Naive B cell (primary cell): ENCODE measurements around the gene CLDN24. TPM values are rescaled to one million over a fixed set of nuclear protein-coding genes. Genes with fewer than 3 reads are reported as not detected.

Source experiments
- ATAC-seq, 2 donors: fragments of 150-1000 bp; cut with Tn5 transposase; 2 replicates each; pipeline ENCODE4 v1.10.0; 2021; ENCODE audit warnings: low read depth in 2 of 2, mild to moderate bottlenecking in 2 of 2, moderate library complexity in 2 of 2
- DNase-seq: peaks from one replicate; pipeline ENCODE4 v3.0.0; 2022
- H3K27ac Mint-ChIP-seq, 6 donors: one replicate each; pipeline ENCODE4 v1.8.0; 2020 to 2022; ENCODE audit warnings: mild to moderate bottlenecking in 6 of 6, mixed read lengths in 6 of 6, moderate library complexity in 5 of 6, inconsistent platforms in 2 of 6
- H3K27me3 Mint-ChIP-seq, 3 donors: one replicate each; pipeline ENCODE4 v1.8.0; 2021 to 2022; ENCODE audit warnings: mixed read lengths in 3 of 3, mild to moderate bottlenecking in 1 of 3
- H3K36me3 Mint-ChIP-seq, 2 donors: one replicate each; pipeline ENCODE4 v1.8.0; 2020 to 2022; ENCODE audit warnings: mixed read lengths in 2 of 2, inconsistent platforms in 1 of 2, mild to moderate bottlenecking in 1 of 2
- H3K4me1 Mint-ChIP-seq, 3 donors: one replicate each; pipeline ENCODE4 v1.8.0; 2020 to 2022; ENCODE audit warnings: mixed read lengths in 3 of 3, inconsistent platforms in 1 of 3, mild to moderate bottlenecking in 1 of 3, moderate library complexity in 1 of 3
- H3K4me3 Mint-ChIP-seq, 8 donors: one replicate each; pipeline ENCODE4 v1.8.0; 2020 to 2022; ENCODE audit warnings: mild to moderate bottlenecking in 8 of 8, mixed read lengths in 8 of 8, moderate library complexity in 8 of 8, inconsistent platforms in 2 of 8
- H3K9me3 Mint-ChIP-seq, 7 donors: one replicate each; pipeline ENCODE4 v1.8.0; 2020 to 2022; ENCODE audit warnings: mixed read lengths in 7 of 7, mild to moderate bottlenecking in 5 of 7, inconsistent platforms in 2 of 7, moderate library complexity in 1 of 7
- polyA plus RNA-seq, 6 donors: library from polyadenylated mRNA; unstranded; fragments of 300-500 nt; fragmentation: Illumina TruSeq; gene quantifications; one replicate each; pipeline ENCODE4 v1.2.3, GENCODE V29; 2021; ENCODE audit warnings: low read depth in 6 of 6

Gene CLDN24
- polyA plus RNA-seq, 6 donors from 2014 or later = not detected

DNA sequence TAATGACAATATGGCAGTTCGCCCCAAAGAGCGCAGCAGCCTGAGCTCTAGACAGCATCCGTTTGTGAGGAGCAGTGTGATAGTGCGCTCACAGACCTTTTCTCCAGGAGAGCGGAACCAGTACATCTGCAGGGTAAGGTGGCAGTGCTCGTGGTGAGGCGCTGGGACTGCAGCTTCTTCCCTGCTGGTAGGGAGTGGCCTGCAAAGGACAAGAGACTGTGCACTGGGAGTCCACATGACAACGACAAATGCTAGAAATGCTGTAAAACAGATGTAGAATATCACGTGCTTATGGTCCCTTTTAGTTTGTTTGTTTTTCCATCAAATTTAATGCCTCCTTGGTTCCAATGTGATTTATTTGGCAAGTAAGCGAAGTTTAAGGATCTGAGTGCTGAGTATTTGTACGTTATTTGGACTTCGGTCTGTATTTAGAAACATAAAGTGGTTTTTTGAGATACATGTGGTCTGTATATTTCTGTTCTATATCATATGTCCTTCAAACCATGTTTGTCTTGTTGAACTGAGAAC, 37.9 kb downstream of the CLDN24 start:
- ATAC-seq (no peak), DNase-seq (no peak)
- H3K27me3 Mint-ChIP-seq = peaks cover 0 to 22% (median 13%) of the 10 kb centered on the region in 3 donors
- H3K9me3 Mint-ChIP-seq = no peaks in the 10 kb centered on the region
- no peaks in the 10 kb centered on the region for H3K36me3 Mint-ChIP-seq
- H3K4me3 Mint-ChIP-seq = no peak overlapping the region
- H3K27ac Mint-ChIP-seq = no peak overlapping the region
- no peaks in the 10 kb centered on the region for H3K4me1 Mint-ChIP-seq

DNA sequence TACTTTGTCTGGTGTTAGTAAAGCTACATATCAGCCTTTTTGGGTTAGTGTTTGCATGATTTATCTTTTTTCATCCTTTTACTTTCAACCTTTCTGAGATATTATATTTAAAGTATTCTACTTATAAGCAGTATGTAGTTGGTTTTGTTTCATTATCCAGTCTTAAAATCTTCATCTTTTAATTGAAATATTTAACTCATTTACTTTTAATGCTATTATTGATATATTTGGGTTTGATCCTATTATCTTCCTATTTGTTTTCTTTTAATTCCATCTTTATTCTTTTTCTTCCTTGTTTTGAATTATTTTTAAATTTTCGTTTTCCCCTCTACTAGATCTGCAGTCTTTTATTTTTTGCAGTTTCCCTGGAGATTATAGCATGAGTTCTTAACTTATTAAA, 46.1 kb downstream of the CLDN24 start:
- ATAC-seq = no peak
- peaks cover 0 to 7% of the 10 kb centered on the region in 2 donors for H3K36me3 Mint-ChIP-seq
- no peaks in the 10 kb centered on the region for H3K27me3 Mint-ChIP-seq
- peak overlapping the region in 1 of 8 donors; percentile 36 for H3K4me3 Mint-ChIP-seq
- DNase-seq = no peak
- H3K9me3 Mint-ChIP-seq = peaks cover 4 to 29% (median 19%) of the 10 kb centered on the region in 7 donors
- no peak overlapping the region for H3K27ac Mint-ChIP-seq
- no peaks in the 10 kb centered on the region for H3K4me1 Mint-ChIP-seq

DNA sequence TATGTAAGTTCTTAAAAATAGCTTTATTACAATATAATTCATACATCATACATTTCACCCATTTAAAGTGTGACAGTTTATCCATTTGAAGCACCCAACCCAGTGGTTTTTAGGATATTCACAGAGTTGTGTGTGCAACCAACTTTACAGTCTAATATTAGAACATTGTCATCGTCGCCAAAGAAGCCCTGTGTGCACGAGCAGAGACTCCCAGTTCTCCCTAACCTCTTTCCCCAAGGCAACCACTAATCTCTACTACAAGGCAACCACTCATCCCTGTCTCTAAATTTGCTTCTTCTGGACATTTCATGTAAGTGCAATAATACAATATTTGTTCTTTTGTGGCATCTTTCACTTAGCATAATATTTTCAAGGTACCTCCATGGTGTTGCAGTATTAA, 49.8 kb downstream of the CLDN24 start:
- ATAC-seq (no peak), DNase-seq (no peak)
- no peak overlapping the region for H3K4me3 Mint-ChIP-seq

More for the DNA sequence above, 49.8 kb downstream of the CLDN24 start:
- Mint-ChIP-seq H3K27me3 (no peaks in the 10 kb centered on the region), H3K9me3 (peaks cover 4 to 29% (median 19%) of the 10 kb centered on the region in 7 donors), H3K36me3 (peaks cover 0 to 7% of the 10 kb centered on the region in 2 donors), H3K4me1 (no peaks in the 10 kb centered on the region), H3K27ac (no peak overlapping the region)

Other genes with a start within 250 kb of the CLDN24 start
- gene WWC2, start 223.2 kb downstream of the CLDN24 start, polyA plus RNA-seq = under 1 TPM in 5 of 6 donors, not detected in 1; 0.07 to 0.88 (median 0.22) TPM
- not detected for gene CLDN22, start 2.1 kb downstream of the CLDN24 start, polyA plus RNA-seq
- gene CDKN2AIP, start 122.2 kb upstream of the CLDN24 start, polyA plus RNA-seq = 10 to 100 TPM; 16.1 to 47.1 (median 25.5) TPM
- 10 to 100 TPM in 4 of 6 donors, 1 to 10 TPM in 2; 9.2 to 22.1 (median 11.9) TPM for gene ING2, start 182.6 kb upstream of the CLDN24 start, polyA plus RNA-seq